Upper lobe of right lung (tissue), 1 donor: ENCODE results near the gene CD6. TPM values are rescaled to one million over a fixed set of nuclear protein-coding genes. Genes with fewer than 3 reads are reported as not detected.
A peak's percentile ranks its signal among the peaks of the same experiment; 100 is the strongest.

Source experiments
- ATAC-seq: fragments of 200-7000 bp; cut with Tn5 transposase; one replicate; pipeline ENCODE4 v1.9.1; 2020; ENCODE audit warnings: mild to moderate bottlenecking, moderate library complexity
- DNase-seq: peaks from one replicate; pipeline ENCODE4 v3.0.0-alpha.2; 2020
- H3K27ac ChIP-seq: fragments of 200-600 bp; one replicate; pipeline ENCODE4 v1.8.0; 2022
- H3K27me3 ChIP-seq: fragments of 200-600 bp; one replicate; pipeline ENCODE4 v1.8.0; 2022; ENCODE audit warnings: mild to moderate bottlenecking
- H3K36me3 ChIP-seq: fragments of 200-600 bp; one replicate; pipeline ENCODE4 v1.8.0; 2022
- H3K4me1 ChIP-seq: fragments of 200-600 bp; one replicate; pipeline ENCODE4 v1.8.0; 2022
- H3K4me3 ChIP-seq: fragments of 200-600 bp; one replicate; pipeline ENCODE4 v1.8.0; 2022; ENCODE audit warnings: mild to moderate bottlenecking
- H3K9me3 ChIP-seq: fragments of 200-600 bp; one replicate; pipeline ENCODE4 v1.8.0; 2022
- CTCF ChIP-seq: fragments of 200-600 bp; IDR thresholded peaks from one replicate; pipeline ENCODE4 v1.8.0; 2022; ENCODE audit warnings: antibody characterized with exemption
- intact Hi-C: fragments of 100-400 bp; cut with DNase I; formaldehyde crosslinking; loops from one replicate; pipeline ENCODE4 v1.11.0; 2022
- total RNA-seq: library from RNA; stranded (reverse); fragmentation: NEBNext Ultra II Directional; extraction: Animal tissue kit (Norgen Biotek cat#: 25700); gene quantifications from one replicate; pipeline ENCODE4 v1.2.1, GENCODE V29; 2021
- donor health status: DM: no; HTN: yes; CAD: no; lungs with severe emphysema.

CD6 gene
- total RNA-seq, 1 donor from 2014 or later, result 3.9 TPM

GRCh38 chr11:60982184-60982583, 10.7 kb downstream of the CD6 start:
- intact Hi-C loops, result no loop called here
- Histone ChIP-seq H3K4me1 (peaks cover 6% of the 10 kb centered on the region), H3K27me3 (no peaks in the 10 kb centered on the region), H3K9me3 (no peaks in the 10 kb centered on the region), H3K27ac (no peak overlapping the region), H3K36me3 (no peaks in the 10 kb centered on the region), H3K4me3 (no peak overlapping the region)
- DNase-seq (no peak), ATAC-seq (no peak)
- TF ChIP-seq CTCF, result no peak

GRCh38 chr11:60984149-60984548, 12.7 kb downstream of the CD6 start:
- Histone ChIP-seq H3K36me3 (no peaks in the 10 kb centered on the region), H3K27me3 (no peaks in the 10 kb centered on the region), H3K9me3 (no peaks in the 10 kb centered on the region), H3K4me3 (no peak overlapping the region), H3K27ac (no peak overlapping the region), H3K4me1 (no peaks in the 10 kb centered on the region)
- DNase-seq (no peak), ATAC-seq (no peak)
- TF ChIP-seq CTCF, result no peak
- intact Hi-C loops, result no loop called here

GRCh38 chr11:60984636-60985035, 13.2 kb downstream of the CD6 start:
- H3K4me1 ChIP-seq, result no peaks in the 10 kb centered on the region
- intact Hi-C loops, result no loop called here

GRCh38 chr11:60985501-60985900, 14.0 kb downstream of the CD6 start:
- no peak for ATAC-seq
- intact Hi-C loops, result no loop called here
- TF ChIP-seq CTCF, result no peak

More at GRCh38 chr11:60984636-60985035, 13.2 kb downstream of the CD6 start:
- Histone ChIP-seq H3K9me3 (no peaks in the 10 kb centered on the region), H3K27ac (no peak overlapping the region), H3K4me3 (no peak overlapping the region), H3K27me3 (no peaks in the 10 kb centered on the region), H3K36me3 (no peaks in the 10 kb centered on the region)
- DNase-seq, result no peak
- ATAC-seq, result no peak
- no peak for TF ChIP-seq CTCF

GRCh38 chr11:60985991-60986915, 14.8 kb downstream of the CD6 start:
- ATAC-seq, result peak; percentile 88
- intact Hi-C loops, result no loop called here
- Histone ChIP-seq H3K4me3 (no peak overlapping the region), H3K9me3 (no peaks in the 10 kb centered on the region), H3K36me3 (no peaks in the 10 kb centered on the region), H3K27ac (no peak overlapping the region), H3K4me1 (no peaks in the 10 kb centered on the region), H3K27me3 (no peaks in the 10 kb centered on the region)
- DNase-seq, result peak; percentile 79
- TF ChIP-seq CTCF, result no peak

More at GRCh38 chr11:60985501-60985900, 14.0 kb downstream of the CD6 start:
- Histone ChIP-seq H3K27ac (no peak overlapping the region), H3K27me3 (no peaks in the 10 kb centered on the region), H3K4me3 (no peak overlapping the region), H3K9me3 (no peaks in the 10 kb centered on the region), H3K4me1 (no peaks in the 10 kb centered on the region), H3K36me3 (no peaks in the 10 kb centered on the region)
- no peak for DNase-seq
